Peyer's patch (tissue), 4 donors: ENCODE results near the gene HTR1D.

Source experiments
- POLR2A ChIP-seq, 2 donors: fragments of 450-650 bp; IDR thresholded peaks; one replicate each; pipeline ENCODE4 v1.5.1; 2017; ENCODE audit warnings: antibody characterized with exemption in 2 of 2, mild to moderate bottlenecking in 2 of 2, moderate library complexity in 2 of 2
- TF ChIP-seq, protein P1 (sequence below), 6 experiments: fragments of 450-650 bp in 4 of 6; fragments of 200-600 bp in 2 of 6; sonication (generic) in 1 of 6; IDR thresholded peaks; one replicate each; pipeline ENCODE4 v1.5.1; 2017 to 2019; ENCODE audit warnings: antibody characterized with exemption in 6 of 6, mild to moderate bottlenecking in 3 of 6, moderate library complexity in 1 of 6

DNA sequence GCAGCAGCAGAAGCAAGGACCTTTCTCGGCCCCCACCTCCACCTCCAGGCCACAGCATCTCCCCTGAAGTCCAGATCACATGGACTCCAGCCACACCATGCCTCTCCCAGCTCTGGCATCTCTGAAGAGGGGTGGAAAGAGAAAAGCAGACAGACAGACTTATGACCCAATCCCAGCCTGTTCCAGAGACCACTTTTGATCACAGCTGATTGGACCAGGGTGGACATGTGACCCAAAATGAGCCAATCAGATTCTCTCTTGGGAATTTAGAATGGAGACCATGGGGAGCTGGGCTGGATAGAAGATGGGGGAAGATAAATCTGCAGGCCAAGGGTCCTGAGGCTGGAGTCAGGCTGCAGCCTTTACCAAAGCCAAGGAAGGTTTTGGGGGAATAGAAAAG is 16.4 kb downstream of the HTR1D start:
- TF ChIP-seq, protein P1, sequence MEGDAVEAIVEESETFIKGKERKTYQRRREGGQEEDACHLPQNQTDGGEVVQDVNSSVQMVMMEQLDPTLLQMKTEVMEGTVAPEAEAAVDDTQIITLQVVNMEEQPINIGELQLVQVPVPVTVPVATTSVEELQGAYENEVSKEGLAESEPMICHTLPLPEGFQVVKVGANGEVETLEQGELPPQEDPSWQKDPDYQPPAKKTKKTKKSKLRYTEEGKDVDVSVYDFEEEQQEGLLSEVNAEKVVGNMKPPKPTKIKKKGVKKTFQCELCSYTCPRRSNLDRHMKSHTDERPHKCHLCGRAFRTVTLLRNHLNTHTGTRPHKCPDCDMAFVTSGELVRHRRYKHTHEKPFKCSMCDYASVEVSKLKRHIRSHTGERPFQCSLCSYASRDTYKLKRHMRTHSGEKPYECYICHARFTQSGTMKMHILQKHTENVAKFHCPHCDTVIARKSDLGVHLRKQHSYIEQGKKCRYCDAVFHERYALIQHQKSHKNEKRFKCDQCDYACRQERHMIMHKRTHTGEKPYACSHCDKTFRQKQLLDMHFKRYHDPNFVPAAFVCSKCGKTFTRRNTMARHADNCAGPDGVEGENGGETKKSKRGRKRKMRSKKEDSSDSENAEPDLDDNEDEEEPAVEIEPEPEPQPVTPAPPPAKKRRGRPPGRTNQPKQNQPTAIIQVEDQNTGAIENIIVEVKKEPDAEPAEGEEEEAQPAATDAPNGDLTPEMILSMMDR (IDR thresholded peaks at IDR 0.05) = no peak
- no peak for TF ChIP-seq POLR2A (IDR thresholded peaks at IDR 0.05)
